GM10248 (cell line): ENCODE data around the gene UGGT2.
"Not testable (repeated sequence)": the region's sequence is repeated elsewhere in the genome, so short reads cannot be mapped to it uniquely, and the experiment has no call there.

Experiments used
- CTCF ChIA-PET: fragments of 300-600 bp; sonication (Branson Sonifier 250); formaldehyde crosslinking; extraction: SDS; loops from one replicate; lab custom pipeline; 2021; ENCODE audit warnings: antibody characterized with exemption; lab: Yijun Ruan, JAX
- POLR2A ChIA-PET: fragments of 350-650 bp; sonication (Branson Sonifier 250); formaldehyde crosslinking; extraction: SDS; loops from one replicate; lab custom pipeline; 2020; ENCODE audit warnings: antibody characterized with exemption; lab: Yijun Ruan, JAX
- DNase-seq: peaks from one replicate; pipeline ENCODE4 v3.0.0; 2012; ENCODE audit errors: extremely low spot score
- CTCF ChIP-seq: IDR thresholded peaks from 2 replicates; pipeline ENCODE4 v1.5.1; 2012; ENCODE audit warnings: mild to moderate bottlenecking, low read depth; ENCODE audit errors: extremely low read depth, missing control alignments, control extremely low read depth

The UGGT2 gene

GRCh38 chr13:95787356-95788099 lies 265.7 kb downstream of the UGGT2 start:
- DNase-seq = no peak
- no peak for TF ChIP-seq CTCF
- POLR2A ChIA-PET = no interaction called here
- CTCF ChIA-PET = interaction anchor here (0.9 to 1.1 kb wide), 2 partner anchors 11 to 117 kb away, joined by 3 read pairs; no protein-coding TSS in a partner anchor

- TF ChIP-seq CTCF = no peak
- DNase-seq = no peak
- CTCF ChIA-PET = interaction anchor here (1.7 kb wide), 1 partner anchor 10 kb away, joined by 4 read pairs; no protein-coding TSS in a partner anchor
- POLR2A ChIA-PET = no interaction called here
These were observed 268.3 kb downstream of the UGGT2 start for GRCh38 chr13:95784900-95785290.

- DNase-seq = no peak
- POLR2A ChIA-PET = no interaction called here
- CTCF ChIA-PET = interaction anchor here (1.7 kb wide), 1 partner anchor 9 kb away, joined by 4 read pairs; no protein-coding TSS in a partner anchor
- TF ChIP-seq CTCF = no peak
These were observed 268.9 kb downstream of the UGGT2 start for GRCh38 chr13:95784161-95784899.

- no peak for DNase-seq
- no peak for TF ChIP-seq CTCF
- CTCF ChIA-PET = interaction anchor here (1.7 kb wide), 1 partner anchor 9 kb away, joined by 4 read pairs; no protein-coding TSS in a partner anchor
- POLR2A ChIA-PET = no interaction called here
These were observed 269.5 kb downstream of the UGGT2 start for GRCh38 chr13:95783747-95784146.

GRCh38 chr13:95781940-95782339 lies 271.3 kb downstream of the UGGT2 start:
- POLR2A ChIA-PET, CTCF ChIA-PET, DNase-seq: not testable (repeated sequence)

- ChIA-PET CTCF (no interaction called here), POLR2A (no interaction called here)
- DNase-seq = no peak
- no peak for TF ChIP-seq CTCF
These were observed 272.2 kb downstream of the UGGT2 start for GRCh38 chr13:95781016-95781415.

- no peak for TF ChIP-seq CTCF
- DNase-seq = no peak
- ChIA-PET POLR2A (no interaction called here), CTCF (no interaction called here)
These were observed 273.7 kb downstream of the UGGT2 start for GRCh38 chr13:95779522-95779921.
